ENCODE results near the gene SPIB.
A peak's percentile ranks its signal among the peaks of the same experiment; 100 is the strongest.
"Not testable (repeated sequence)": the region's sequence is repeated elsewhere in the genome, so short reads cannot be mapped to it uniquely, and the experiment has no call there.

The SPIB gene

GRCh38 chr19:50418176-50419021 is at the start of gene SPIB:
SPIB (plus strand) TSS chr19:50418938; CDS start chr19:50418963, 25 bp downstream.
- DNase-seq: no peak

- no peak for DNase-seq
These were observed 46.7 kb upstream of the SPIB start for GRCh38 chr19:50371914-50372475.

- peak; percentile 95 for DNase-seq
These were observed 42.3 kb upstream of the SPIB start, which contains the start of gene NR1H2 for GRCh38 chr19:50376166-50377050. NR1H2 (plus strand) TSS chr19:50376457; CDS start chr19:50377606, 1,149 bp downstream.

GRCh38 chr19:50377051-50377461 is 41.7 kb upstream of the SPIB start:
- DNase-seq: peak; percentile 69

GRCh38 chr19:50377517-50377916 is 41.2 kb upstream of the SPIB start:
- no peak for DNase-seq

- no peak for DNase-seq
These were observed 40.4 kb upstream of the SPIB start for GRCh38 chr19:50378169-50378862.

- DNase-seq: no peak
These were observed 39.9 kb upstream of the SPIB start for GRCh38 chr19:50378863-50379236.

- DNase-seq: no peak
These were observed 39.1 kb upstream of the SPIB start for GRCh38 chr19:50379602-50380001.

- no peak for DNase-seq
These were observed 38.6 kb upstream of the SPIB start for GRCh38 chr19:50380137-50380536.

GRCh38 chr19:50380751-50381151 is 38.0 kb upstream of the SPIB start:
- DNase-seq: no peak

- no peak for DNase-seq
These were observed 36.6 kb upstream of the SPIB start for GRCh38 chr19:50381881-50382729.

GRCh38 chr19:50383001-50383851 is 35.5 kb upstream of the SPIB start:
- no peak for DNase-seq

- peak; percentile 99 for DNase-seq
These were observed 34.7 kb upstream of the SPIB start, which contains the start of gene POLD1 for GRCh38 chr19:50383852-50384684. POLD1 (plus strand) TSS chr19:50384347; CDS start chr19:50398852, 14,505 bp downstream.

- peak; percentile 25 for DNase-seq
These were observed 33.8 kb upstream of the SPIB start for GRCh38 chr19:50384685-50385535.

GRCh38 chr19:50387176-50387867 is 31.4 kb upstream of the SPIB start:
- no peak for DNase-seq

GRCh38 chr19:50387868-50388245 is 30.9 kb upstream of the SPIB start:
- DNase-seq: no peak

- DNase-seq: not testable (repeated sequence)
These were observed 28.4 kb upstream of the SPIB start for GRCh38 chr19:50390295-50390694.

- not testable (repeated sequence) for DNase-seq
These were observed 27.8 kb upstream of the SPIB start for GRCh38 chr19:50390952-50391351.

Measured in NCI-H1105 treated with DMSO at 0.1 percent for 48 hours (cell line).